B cell (primary cell): Measurements from ENCODE around the gene SERTM2. TPM values are rescaled to one million over a fixed set of nuclear protein-coding genes. Genes with fewer than 3 reads are reported as not detected.

ENCODE experiments used
- ATAC-seq: fragments of 200-7000 bp; cut with Tn5 transposase; one replicate; pipeline ENCODE4 v1.10.0; 2021; ENCODE audit warnings: low read depth, mild to moderate bottlenecking, moderate number of reproducible peaks, moderate library complexity
- CTCF ChIA-PET: fragments of 350-600 bp; sonication (Branson Sonifier 250); formaldehyde crosslinking; loops from one replicate; lab custom pipeline; 2021; ENCODE audit warnings: antibody characterized with exemption, inconsistent platforms; lab: Charles Lee
- POLR2A ChIA-PET: fragments of 350-600 bp; sonication (Branson Sonifier 250); formaldehyde crosslinking; loops from one replicate; lab custom pipeline; 2021; ENCODE audit warnings: antibody characterized with exemption; lab: Charles Lee
- DNase-seq: peaks from one replicate; pipeline ENCODE4 v3.0.0; 2013
- H2AFZ ChIP-seq: 2 replicates; pipeline ENCODE4 v1.6.1; 2012; ENCODE audit warnings: mild to moderate bottlenecking, low read depth, low read length; ENCODE audit not compliant: insufficient read depth, poor library complexity, severe bottlenecking
- H3K27ac ChIP-seq, 2 donors: 1 replicate in 1 of 2; 2 replicates in 1 of 2; pipeline ENCODE4 v1.5.1; 2012 to 2013; ENCODE audit warnings: low read length in 2 of 2, mild to moderate bottlenecking in 2 of 2, moderate library complexity in 1 of 2
- H3K27me3 ChIP-seq, 4 experiments: fragments of 200-600 bp in 1 of 4; sonication (generic) in 1 of 4; replicated peaks in 1 of 4; 1 replicate in 2 of 4; 2 replicates in 2 of 4; pipeline versions ENCODE4 v1.6.1 to v1.7.0; 2013 to 2016; ENCODE audit warnings: low read length in 3 of 4, mild to moderate bottlenecking in 2 of 4, mixed read lengths in 1 of 4, moderate library complexity in 1 of 4; ENCODE audit not compliant: insufficient read depth in 4 of 4, control insufficient read depth in 3 of 4; ENCODE audit errors: control extremely low read depth in 1 of 4
- H3K36me3 ChIP-seq, 2 experiments: replicated peaks in 1 of 2; 1 replicate in 1 of 2; 2 replicates in 1 of 2; pipeline versions ENCODE4 v1.6.1 to v1.7.1; 2013; ENCODE audit warnings: low read length in 1 of 2; ENCODE audit not compliant: insufficient read depth in 2 of 2, control insufficient read depth in 1 of 2; ENCODE audit errors: control extremely low read depth in 1 of 2, extremely low read depth in 1 of 2
- H3K4me1 ChIP-seq, 2 donors: fragments of 200-600 bp in 1 of 2; sonication (generic) in 1 of 2; 1 replicate in 1 of 2; 2 replicates in 1 of 2; pipeline versions ENCODE4 v1.5.1 to v1.6.1; 2013 to 2017; ENCODE audit warnings: low read length in 2 of 2; ENCODE audit not compliant: control insufficient read depth in 2 of 2, insufficient read depth in 2 of 2
- H3K4me2 ChIP-seq: replicated peaks from 2 replicates; pipeline ENCODE3; 2012; ENCODE audit warnings: mild to moderate bottlenecking, low read depth, low read length; ENCODE audit not compliant: poor library complexity, severe bottlenecking
- H3K4me3 ChIP-seq, 5 experiments: fragments of 200-600 bp in 1 of 5; sonication (generic) in 1 of 5; 1 replicate in 3 of 5; 2 replicates in 2 of 5; pipeline versions ENCODE4 v1.5.1 to v1.7.0; 2011 to 2016; ENCODE audit warnings: low read length in 4 of 5, mild to moderate bottlenecking in 4 of 5, low read depth in 2 of 5, control low read depth in 1 of 5, moderate library complexity in 1 of 5; ENCODE audit not compliant: insufficient read depth in 1 of 5; ENCODE audit errors: control extremely low read depth in 1 of 5, extremely low read depth in 1 of 5
- H3K79me2 ChIP-seq: fragments of 200-600 bp; sonication (generic); one replicate; pipeline ENCODE4 v1.6.0; 2016; ENCODE audit warnings: low read length; ENCODE audit not compliant: control insufficient read depth, insufficient read depth
- H3K9ac ChIP-seq: fragments of 200-600 bp; sonication (generic); 2 replicates; pipeline ENCODE4 v1.6.1; 2017; ENCODE audit warnings: mild to moderate bottlenecking, low read length, moderate library complexity
- H3K9me3 ChIP-seq, 3 donors: one replicate each; pipeline versions ENCODE4 v1.6.1 to v1.7.1; 2013; ENCODE audit warnings: low read length in 2 of 3; ENCODE audit not compliant: control insufficient read depth in 2 of 3, insufficient read depth in 1 of 3; ENCODE audit errors: control extremely low read depth in 1 of 3
- H4K20me1 ChIP-seq: 2 replicates; pipeline ENCODE4 v1.6.0; 2012; ENCODE audit warnings: mild to moderate bottlenecking, low read length; ENCODE audit not compliant: insufficient read depth, control insufficient read depth, poor library complexity, severe bottlenecking
- H3K27ac Mint-ChIP-seq: one replicate; pipeline ENCODE4 v1.8.0; 2021; ENCODE audit warnings: mixed read lengths
- H3K27me3 Mint-ChIP-seq: one replicate; pipeline ENCODE4 v1.8.0; 2021; ENCODE audit warnings: mixed read lengths
- H3K4me1 Mint-ChIP-seq: one replicate; pipeline ENCODE4 v1.8.0; 2021; ENCODE audit warnings: mixed read lengths
- H3K4me3 Mint-ChIP-seq: one replicate; pipeline ENCODE4 v1.8.0; 2021; ENCODE audit warnings: mixed read lengths
- H3K9me3 Mint-ChIP-seq: one replicate; pipeline ENCODE4 v1.8.0; 2022; ENCODE audit warnings: mixed read lengths; ENCODE audit not compliant: insufficient read depth
- EZH2 ChIP-seq: IDR thresholded peaks from 2 replicates; pipeline ENCODE4 v1.6.1; 2012; ENCODE audit warnings: borderline replicate concordance, low read depth, mild to moderate bottlenecking, moderate library complexity, low read length; ENCODE audit not compliant: insufficient read depth, poor library complexity, severe bottlenecking
- WGBS: methylation state at CpG from one replicate; pipeline ENCODE4 v1.1.5; 2013; ENCODE audit warnings: missing lambda C conversion rate; ENCODE audit not compliant: insufficient coverage; 5-methylcytosine and 5-hydroxymethylcytosine counted together
- intact Hi-C: fragments of 100-400 bp; cut with micrococcal nuclease; formaldehyde crosslinking; loops from one replicate; pipeline ENCODE4 v1.10.0; 2022
- polyA plus RNA-seq: library from polyadenylated mRNA; depleted of rRNA; stranded (reverse); fragments of >200 nt; gene quantifications from 2 replicates; pipeline ENCODE4 v1.2.3, GENCODE V29; 2012
- total RNA-seq, 2 donors: library from RNA; stranded (reverse); fragments of 120-200 nt in 1 of 2; gene quantifications; 1 replicate in 1 of 2; 2 replicates in 1 of 2; pipeline versions ENCODE4 v1.2.3 to v1.2.4, GENCODE V29; 2013 to 2022
- TF ChIP-seq, protein P1 (sequence below): fragments of 200-600 bp; IDR thresholded peaks from one replicate; pipeline ENCODE4 v1.8.0; 2022; ENCODE audit warnings: antibody characterized with exemption, mild to moderate bottlenecking

The SERTM2 gene
- total and polyA plus RNA-seq, 2 donors (not counting 1 experiment from before 2014, with no cell fraction given): not detected

DNA sequence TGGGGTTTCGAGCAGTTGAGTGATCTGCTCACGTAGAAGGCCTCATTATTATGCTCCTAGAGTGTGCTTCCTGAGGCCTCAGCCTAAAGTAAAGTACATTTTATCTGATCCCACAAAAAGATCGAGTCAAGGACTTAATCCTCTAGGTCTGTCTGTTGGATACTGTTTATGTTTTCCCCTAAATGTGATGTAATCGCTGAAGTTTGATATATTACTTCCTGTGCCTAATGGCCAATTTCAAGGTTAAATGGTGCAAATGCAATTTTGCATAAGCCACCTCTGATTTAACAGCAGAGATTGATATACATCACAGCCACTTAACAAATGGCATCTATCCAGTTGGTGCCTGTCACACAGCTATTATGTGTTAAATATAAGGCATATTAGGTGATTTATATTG lies 19.4 kb upstream of the SERTM2 start:
- Histone ChIP-seq H3K9me3 (no peaks in the 10 kb centered on the region), H3K4me2 (no peak overlapping the region), H3K27me3 (no peaks in the 10 kb centered on the region), H3K4me1 (no peaks in the 10 kb centered on the region), H4K20me1 (no peaks in the 10 kb centered on the region), H3K27ac (no peak overlapping the region), H3K4me3 (no peak overlapping the region), H3K79me2 (no peaks in the 10 kb centered on the region), H2AFZ (no peak overlapping the region), H3K9ac (no peak overlapping the region), H3K36me3 (no peaks in the 10 kb centered on the region)
- no peak overlapping the region for H3K4me3 Mint-ChIP-seq
- POLR2A ChIA-PET: no interaction called here
- H3K27me3 Mint-ChIP-seq: no peaks in the 10 kb centered on the region
- intact Hi-C loops: no loop called here
- CTCF ChIA-PET: no interaction called here
- no CpG with 5 or more reads among the region's 4 CpGs for whole genome bisulfite sequencing
- ATAC-seq (no peak), DNase-seq (no peak)
- no peaks in the 10 kb centered on the region for H3K9me3 Mint-ChIP-seq
- TF ChIP-seq, protein P1, sequence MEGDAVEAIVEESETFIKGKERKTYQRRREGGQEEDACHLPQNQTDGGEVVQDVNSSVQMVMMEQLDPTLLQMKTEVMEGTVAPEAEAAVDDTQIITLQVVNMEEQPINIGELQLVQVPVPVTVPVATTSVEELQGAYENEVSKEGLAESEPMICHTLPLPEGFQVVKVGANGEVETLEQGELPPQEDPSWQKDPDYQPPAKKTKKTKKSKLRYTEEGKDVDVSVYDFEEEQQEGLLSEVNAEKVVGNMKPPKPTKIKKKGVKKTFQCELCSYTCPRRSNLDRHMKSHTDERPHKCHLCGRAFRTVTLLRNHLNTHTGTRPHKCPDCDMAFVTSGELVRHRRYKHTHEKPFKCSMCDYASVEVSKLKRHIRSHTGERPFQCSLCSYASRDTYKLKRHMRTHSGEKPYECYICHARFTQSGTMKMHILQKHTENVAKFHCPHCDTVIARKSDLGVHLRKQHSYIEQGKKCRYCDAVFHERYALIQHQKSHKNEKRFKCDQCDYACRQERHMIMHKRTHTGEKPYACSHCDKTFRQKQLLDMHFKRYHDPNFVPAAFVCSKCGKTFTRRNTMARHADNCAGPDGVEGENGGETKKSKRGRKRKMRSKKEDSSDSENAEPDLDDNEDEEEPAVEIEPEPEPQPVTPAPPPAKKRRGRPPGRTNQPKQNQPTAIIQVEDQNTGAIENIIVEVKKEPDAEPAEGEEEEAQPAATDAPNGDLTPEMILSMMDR: no peak
- no peak for TF ChIP-seq EZH2
- H3K4me1 Mint-ChIP-seq: no peaks in the 10 kb centered on the region
- no peak overlapping the region for H3K27ac Mint-ChIP-seq

DNA sequence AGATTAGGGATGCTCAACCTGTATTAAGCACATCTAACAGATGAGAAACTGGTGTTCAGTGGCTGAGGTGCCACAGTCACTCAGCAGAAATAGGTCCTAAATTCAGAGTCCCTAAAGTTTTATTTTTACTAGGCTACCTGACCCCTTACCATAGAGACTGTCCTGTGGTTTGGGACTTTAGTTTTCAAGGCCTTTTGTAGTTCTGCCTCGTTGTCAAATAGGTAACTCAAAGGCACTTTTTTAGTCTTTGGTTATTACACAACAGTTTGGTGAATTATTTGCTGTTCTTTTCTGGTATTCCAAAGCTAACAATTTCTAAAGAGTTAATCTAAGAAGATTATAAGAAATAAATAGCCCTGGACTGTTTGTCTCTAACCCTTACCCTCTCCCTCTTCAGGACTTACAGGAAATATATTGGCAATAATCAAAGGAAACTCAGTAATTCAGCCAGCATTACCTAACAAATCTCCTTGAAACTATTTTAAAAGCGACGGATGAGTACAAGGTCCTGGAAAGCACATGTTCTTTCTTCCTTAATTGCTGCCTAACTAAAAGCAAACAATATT lies 12.8 kb upstream of the SERTM2 start:
- Histone ChIP-seq H4K20me1 (no peaks in the 10 kb centered on the region), H3K79me2 (no peaks in the 10 kb centered on the region), H3K27ac (no peak overlapping the region), H3K9me3 (no peaks in the 10 kb centered on the region), H3K27me3 (no peaks in the 10 kb centered on the region), H3K9ac (no peak overlapping the region), H2AFZ (no peak overlapping the region), H3K4me1 (no peaks in the 10 kb centered on the region), H3K4me3 (no peak overlapping the region), H3K36me3 (no peaks in the 10 kb centered on the region), H3K4me2 (no peak overlapping the region)
- Mint-ChIP-seq H3K4me1 (no peaks in the 10 kb centered on the region), H3K27ac (no peak overlapping the region), H3K4me3 (no peak overlapping the region), H3K27me3 (no peaks in the 10 kb centered on the region), H3K9me3 (no peaks in the 10 kb centered on the region)
- intact Hi-C loops: no loop called here
- DNase-seq (no peak), ATAC-seq (no peak)
- WGBS: no CpG with 5 or more reads among the region's 3 CpGs
- CTCF ChIA-PET: no interaction called here
- TF ChIP-seq, protein P1: no peak
- TF ChIP-seq EZH2: no peak
- POLR2A ChIA-PET: no interaction called here
